HG02759 (cell line): ENCODE measurements around the gene CNTN4.

ENCODE experiments used
- ATAC-seq: cut with Tn5 transposase; IDR thresholded peaks from one replicate; pipeline ENCODE4 v1.9.1; 2021; ENCODE audit warnings: mild to moderate bottlenecking, moderate library complexity; ENCODE audit not compliant: unreplicated experiment

The CNTN4 gene

DNA sequence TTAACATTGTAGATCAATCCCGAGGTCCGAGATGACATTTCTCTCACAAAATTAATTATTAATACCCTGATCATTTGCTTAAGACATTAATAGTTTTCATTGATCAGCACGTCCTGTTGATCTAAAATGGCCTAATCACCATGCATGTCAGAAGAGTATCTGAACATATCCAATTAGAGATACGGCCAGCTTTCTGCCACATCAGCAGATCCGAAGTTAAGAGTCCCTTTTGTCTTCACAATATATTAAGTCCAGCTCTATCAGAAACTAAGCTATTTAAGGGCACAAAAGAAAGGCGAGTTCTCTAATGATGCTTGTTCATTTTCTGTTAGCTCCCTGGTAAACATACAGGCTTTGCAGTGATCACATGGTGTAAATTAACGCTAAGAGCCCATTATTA, 470.3 kb downstream of the CNTN4 start:
- ATAC-seq, result no peak

DNA sequence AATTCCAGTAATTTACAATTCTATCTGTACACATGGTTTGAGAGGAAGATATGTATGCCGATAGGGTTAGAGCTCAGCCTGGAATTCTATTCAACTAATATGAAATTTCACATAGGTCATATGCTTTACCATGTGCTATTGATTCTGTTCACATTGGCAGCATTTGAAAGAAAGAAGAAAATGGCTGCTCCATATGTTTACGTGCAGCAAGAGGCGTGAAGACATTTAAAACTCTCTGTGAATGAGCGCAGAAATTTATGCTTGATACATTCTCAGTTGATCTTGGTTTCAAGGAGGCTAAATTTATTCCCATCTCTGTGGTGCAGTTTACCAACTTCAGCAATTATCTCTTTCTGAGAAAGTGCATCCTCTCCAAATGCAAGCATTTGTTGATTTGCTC, 478.9 kb downstream of the CNTN4 start:
- no peak for ATAC-seq

DNA sequence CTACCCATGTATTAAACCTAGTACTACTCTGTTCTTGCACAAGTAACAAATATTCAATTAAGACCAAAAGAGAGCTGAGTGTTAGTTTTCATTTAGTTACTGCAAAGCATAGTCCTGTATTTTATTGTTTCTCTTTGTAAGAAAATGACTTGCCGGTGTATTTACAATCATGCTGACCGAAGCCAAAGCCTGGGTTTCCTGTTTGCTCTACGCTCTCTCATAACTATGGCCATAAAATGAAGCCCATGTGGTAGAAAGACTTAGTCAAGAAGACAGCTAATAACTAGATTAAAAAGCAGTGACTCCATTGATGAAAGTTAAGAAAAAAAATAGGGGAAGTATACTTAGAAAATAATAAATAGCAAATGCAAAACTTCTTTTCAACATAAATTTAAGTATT, 479.9 kb downstream of the CNTN4 start:
- no peak for ATAC-seq

DNA sequence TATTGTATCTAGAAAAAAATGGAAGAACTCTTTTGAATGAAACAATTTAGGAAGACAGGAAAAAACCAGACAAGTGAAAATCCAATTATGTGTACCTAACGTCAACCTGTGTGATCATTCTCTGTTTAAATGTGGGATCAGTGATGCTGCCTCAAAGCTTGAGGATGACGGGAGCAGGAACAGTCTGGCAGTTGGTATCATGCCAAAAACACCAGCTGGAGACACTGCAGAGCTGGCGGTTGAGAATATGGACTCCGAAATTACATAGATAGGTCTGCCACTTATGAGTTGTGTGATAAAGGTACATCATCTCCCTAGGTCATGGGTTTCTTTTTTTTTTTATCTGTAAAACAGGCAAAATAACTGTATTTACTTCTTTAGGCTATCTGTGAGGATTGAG, 480.5 kb downstream of the CNTN4 start:
- ATAC-seq, result no peak

DNA sequence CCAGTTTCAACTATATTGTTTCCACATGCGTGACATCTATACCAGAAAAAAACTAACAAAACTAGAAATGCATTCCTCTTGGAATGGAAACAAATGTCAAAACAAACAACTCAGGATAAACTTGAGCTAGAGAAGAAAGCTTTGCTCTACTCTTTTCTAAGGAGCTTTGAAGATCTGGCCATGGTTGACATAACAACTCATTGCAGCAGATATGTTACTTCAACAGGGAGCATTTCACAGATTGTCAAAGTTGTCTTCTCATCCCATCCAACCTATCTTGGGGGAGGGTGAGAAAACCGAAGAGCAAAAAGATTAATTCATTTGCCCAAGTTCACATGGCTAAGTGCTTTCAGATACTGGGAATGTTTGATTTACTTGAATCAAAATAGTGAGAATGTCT, 484.4 kb downstream of the CNTN4 start:
- ATAC-seq, result no peak

DNA sequence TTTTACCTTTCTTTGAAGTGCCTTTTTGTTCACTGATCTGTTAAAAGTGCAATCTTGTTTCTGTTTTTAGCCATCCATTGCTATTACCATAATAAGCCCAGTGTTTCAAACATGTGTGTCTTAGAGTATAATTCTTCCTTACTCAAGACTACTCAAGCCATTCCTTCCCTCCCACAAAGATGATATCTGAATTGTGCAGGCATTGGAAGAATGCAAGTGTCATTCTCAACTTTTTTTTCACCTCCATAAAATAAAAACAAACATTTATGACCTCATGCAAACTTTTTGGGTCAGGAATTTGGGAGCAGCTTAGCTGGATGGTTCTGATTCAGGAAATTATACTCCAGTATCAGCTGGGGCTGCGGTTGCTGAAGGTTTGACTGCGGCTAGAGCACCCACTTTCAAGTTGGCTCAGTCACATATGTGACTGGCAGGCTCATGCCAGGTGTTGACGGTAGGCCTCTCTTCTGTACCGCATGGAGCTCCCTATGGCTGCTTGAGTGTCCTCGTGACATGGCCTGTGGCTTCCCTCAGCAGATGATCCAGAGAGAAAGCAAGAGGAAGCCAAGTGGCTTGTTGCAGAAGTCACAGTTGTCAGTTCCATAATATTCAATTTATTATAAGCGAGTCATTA, 490.8 kb downstream of the CNTN4 start:
- no peak for ATAC-seq

DNA sequence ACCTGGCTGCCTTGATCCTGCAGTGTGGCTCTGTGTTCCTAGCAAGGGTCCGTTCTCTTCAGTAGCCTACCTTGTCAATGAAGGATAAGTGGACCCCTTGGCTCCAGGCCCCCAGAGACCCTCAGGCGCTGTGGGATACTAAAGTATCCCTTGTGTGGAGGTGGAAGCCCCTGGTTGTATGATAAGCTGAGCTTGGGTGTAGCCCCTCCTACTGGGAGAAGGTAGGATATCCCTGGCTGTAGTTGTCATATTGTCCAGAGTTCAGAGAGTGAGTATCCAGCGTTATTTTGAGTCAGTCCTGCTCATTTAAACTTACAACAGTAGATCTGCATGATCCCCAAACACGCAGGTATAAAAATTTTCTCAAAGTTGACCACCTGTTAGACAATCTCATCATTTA, 496.8 kb downstream of the CNTN4 start:
- ATAC-seq, result no peak

DNA sequence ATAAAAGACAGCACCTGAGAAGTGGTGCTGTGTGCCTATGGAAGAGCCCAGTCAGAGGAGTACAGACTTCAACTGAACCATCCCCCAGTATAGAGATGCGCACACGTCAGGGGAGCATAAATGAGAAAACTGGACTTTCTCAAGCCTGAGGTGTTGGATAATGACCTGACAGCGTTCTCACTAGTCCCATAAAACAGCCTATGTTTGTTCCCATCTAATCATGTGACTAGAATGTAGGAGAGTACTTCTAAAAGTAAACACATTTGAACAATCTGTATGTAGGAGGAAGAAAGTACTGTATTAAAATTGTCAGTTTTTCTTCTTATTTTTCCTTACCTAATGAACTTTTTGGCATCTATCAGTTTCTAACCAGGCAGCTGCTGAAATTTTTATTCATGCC, 498.9 kb downstream of the CNTN4 start:
- no peak for ATAC-seq

DNA sequence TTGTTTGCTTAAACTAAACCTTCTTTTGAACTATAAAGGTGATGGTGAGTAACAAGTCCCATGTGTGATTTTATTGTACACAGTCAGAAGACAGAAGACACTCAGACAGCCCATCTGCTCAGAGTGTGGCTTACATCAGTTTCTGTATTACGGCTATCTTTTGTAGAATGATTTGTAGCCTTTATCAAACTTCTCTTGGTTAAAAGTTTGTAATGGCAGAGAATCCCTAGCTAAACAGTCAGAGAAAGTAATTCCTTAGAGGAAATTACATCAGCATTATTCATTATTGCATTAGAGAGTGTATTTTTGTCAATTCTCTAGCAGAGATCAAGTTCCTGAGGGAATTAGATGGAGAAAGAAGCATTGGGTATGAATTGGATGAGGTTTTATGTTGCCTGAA, 500.8 kb downstream of the CNTN4 start:
- no peak for ATAC-seq

DNA sequence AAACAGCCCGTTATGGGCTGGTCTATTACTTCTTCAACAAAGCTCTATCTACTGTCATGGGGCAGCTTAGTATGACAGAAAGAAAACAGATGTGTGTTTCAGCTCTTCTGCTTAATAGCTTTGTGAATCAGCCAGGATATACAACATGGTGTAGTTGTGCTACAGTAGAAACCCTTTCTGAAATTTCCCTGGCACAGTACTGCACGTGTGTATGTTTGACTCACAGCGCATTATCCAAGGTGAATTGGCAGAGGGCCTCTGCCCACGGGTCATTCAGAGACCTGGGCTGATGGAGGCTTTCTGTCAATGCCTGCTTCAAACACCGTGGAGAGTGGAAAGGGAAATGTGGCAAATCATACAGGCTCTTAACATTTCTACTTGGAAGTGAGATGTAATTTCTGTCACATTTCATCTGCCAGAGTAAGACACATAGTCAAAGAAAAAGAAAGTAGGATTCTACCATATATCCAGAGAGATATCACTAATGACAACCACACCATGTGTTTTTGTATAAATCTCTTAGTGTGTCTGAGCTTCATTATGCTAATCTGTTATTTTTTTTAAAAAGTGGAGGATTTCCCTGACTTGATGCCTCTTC, 505.1 kb downstream of the CNTN4 start:
- no peak for ATAC-seq

DNA sequence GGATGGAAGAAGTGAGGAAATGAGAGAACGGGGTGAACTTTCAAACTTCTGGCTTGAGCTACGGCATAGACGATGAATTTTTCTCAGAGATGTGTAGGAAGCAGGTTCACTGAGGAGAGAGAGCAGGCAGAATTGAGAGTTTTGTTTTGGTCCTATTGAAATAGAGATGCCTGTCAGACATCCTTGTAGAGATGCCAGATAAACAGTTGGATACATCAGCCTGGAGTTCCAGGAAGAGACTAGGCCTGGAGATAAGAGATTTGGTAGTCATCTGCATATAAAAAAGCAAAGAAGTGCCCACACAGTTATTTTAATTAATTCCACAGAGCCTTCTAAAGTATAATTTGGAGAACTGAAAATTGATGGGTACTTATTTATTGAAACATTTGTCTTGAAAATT, 515.9 kb downstream of the CNTN4 start:
- ATAC-seq, result no peak

DNA sequence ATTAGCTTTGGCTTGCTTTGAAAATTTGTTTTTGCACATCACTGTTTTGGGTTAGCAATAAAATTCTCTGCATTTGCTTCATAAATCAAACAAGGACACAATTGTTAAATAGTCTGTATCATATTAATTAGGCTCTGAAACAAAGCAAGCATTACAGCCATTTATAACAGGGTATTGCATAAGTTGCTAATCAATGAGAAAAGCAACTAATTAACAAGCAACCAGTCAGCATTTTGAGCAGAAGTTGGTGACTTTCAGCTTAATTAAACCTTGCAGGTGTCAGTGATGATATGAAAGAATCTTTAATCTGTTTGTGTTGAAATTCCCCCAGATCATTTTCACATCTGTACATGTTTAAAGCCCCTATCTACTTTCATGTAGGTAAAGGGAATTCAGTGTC, 516.4 kb downstream of the CNTN4 start:
- ATAC-seq, result no peak

DNA sequence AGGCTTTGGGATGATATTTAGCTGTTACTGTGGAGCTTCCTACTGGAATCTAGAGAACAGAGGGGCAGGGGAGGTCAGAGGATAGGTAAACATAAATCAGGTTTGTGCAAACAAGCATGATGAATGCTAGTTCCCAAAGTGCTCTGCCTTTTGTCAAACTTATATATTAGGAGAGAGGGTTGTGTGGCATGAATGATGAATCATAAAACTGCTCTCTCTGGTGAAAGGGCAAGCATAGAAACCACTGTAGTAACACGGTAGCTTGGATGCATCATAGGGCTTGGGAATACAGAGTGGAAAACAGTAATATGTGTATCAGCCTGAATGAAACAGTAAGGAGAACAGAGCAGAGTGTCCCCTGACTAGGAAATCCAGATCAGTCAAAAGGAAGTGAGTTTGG, 524.8 kb downstream of the CNTN4 start:
- ATAC-seq, result no peak

DNA sequence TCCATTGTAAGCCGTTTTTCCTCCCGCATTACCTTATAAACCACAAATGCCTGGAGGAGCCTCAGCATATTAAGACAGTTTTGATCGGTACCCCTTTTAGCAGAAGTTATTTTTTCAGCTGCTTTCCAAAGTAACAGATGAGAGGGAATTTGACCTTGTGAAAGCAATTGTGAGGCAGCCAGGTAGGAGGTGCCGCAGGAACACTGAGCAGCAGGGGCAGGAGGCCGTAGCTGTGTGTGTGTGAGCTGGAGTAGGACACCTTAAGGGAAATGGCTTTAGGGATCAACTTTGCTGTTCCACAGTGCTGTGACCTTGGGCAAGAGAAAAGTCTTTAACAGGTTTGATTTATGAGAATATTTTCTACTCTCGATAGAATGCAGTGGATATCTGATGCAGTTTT, 529.5 kb downstream of the CNTN4 start:
- no peak for ATAC-seq

DNA sequence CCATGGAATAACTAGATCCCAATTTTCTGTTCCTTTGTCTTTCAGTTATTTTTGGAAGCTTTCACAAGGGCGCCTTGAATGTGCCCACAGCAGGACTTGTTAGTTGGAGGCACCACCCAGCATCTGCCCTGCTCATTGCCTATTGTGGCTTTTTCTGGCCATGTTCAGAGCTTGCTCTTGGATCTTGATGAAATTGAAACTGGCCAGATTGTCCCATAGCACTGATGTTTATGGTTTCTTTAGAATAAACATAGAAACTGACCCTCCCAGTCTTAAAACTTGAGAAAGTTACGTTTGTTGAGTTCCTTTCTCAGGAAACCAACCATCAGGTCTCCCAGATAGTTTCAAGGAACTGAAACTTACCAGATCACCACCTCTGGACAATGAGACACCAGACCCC, 536.8 kb downstream of the CNTN4 start:
- ATAC-seq, result no peak

DNA sequence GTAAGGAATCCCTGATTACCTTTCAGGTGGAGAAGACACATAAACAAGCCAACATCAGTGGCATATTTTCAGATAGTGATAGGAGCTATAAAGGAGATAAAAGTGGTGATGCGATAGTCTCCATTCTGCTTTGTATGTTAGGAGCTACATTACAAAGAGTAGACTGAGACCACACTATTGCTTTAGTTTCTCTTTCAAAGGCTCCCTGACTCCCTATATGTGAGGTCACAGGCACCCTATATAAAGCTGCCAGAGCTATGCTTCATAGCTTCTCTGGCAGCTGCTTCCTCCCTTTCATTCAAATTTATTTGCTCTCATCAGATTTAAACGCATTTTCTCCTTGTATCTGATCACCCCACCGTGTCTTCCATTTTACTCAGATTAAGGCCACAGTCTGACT, 544.9 kb downstream of the CNTN4 start:
- ATAC-seq, result no peak

DNA sequence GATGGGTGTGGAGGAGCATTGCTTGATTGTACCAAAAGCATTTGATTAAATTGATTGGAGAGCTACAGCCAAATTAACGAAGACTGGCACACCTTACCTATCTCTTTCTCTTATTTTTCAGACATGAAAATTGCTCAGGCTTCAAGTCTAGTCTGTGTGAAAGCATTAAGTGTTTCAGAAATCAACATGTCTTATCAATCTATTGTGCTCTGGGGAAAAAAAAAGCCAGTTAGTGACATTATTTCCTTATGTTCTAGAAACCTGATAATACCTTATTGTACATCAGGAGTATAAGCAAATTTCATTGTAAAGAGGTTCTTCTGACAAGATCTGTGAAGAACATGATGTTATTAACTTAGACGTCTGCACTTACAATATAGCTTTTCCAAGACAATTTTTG, 546.3 kb downstream of the CNTN4 start:
- no peak for ATAC-seq

DNA sequence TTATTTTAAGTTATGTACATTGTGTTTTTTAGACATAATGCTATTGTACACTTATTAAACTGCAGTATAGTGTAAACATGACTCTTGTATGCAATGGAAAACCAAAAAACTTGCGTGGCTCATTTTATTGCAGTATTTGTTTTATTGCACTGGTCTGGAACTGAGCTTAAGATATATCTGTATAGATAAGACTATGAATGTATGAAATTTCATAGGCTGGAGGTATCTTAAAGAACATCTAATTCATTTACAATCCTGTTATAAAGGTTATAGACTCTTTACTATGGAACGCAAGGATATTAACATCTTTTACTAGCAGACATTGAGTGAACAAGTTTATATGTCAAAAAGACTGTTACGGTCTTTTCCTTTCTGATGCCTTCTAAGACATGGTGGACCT, 552.1 kb downstream of the CNTN4 start:
- no peak for ATAC-seq

DNA sequence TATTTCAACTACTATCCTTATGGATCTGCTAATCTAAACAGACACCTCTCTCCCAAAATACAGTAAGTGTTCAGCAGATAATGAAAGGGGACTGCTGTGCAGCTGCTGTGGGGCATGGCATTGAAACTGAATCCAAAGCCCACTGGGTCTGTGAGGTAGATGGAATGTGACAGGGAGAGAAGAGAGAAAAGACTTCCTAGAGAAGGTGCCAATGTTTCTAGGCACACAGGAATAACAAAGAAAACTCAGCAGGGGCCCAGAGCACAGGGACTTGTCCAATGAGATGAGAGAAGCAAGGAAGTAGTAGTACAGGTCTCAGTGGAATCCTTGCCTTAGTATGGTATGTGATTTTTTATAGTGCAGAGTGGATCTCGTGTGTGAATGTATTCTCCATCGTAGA, 553.7 kb downstream of the CNTN4 start:
- ATAC-seq, result no peak

DNA sequence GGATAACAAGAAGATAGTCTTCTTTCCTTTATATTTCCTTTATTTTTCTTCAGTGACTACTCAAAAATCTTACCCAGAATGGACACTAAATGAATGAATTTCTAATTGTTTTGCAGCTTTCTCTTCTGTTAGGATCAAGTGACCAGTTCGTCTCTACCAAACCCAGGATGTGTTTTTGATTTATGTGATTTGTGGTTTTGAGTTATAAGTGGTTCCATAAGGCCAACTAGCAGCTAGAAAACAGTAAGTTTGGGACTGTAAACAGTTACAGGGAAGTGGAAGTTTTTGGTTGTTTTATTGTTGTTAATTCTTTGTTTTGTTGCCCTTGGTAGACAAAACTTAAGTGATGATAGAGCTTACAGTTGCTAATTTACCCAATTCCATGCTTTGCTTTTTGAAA, 555.0 kb downstream of the CNTN4 start:
- ATAC-seq, result no peak

DNA sequence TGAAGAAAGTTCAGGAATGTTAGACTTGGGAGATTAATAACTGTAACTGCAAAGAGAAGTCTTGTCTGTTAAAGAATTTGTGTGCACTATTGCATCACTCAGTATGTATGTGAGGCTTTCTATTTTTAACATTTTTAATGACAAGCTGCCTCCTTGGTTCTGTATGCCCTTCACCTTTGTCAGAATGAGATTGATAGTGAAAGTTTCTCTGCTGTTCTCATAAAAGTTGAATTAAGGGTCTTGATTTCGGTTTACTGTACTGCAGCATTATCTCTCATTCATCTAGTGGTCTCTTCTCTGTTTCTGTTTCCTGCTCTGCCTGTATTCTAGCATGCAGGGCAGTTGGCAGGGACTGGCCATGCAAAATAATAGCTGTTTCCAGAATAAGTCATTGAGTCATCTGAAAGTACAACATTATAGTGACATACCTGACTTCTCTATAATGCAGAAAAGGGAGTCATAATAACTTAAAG, 556.6 kb downstream of the CNTN4 start:
- no peak for ATAC-seq

DNA sequence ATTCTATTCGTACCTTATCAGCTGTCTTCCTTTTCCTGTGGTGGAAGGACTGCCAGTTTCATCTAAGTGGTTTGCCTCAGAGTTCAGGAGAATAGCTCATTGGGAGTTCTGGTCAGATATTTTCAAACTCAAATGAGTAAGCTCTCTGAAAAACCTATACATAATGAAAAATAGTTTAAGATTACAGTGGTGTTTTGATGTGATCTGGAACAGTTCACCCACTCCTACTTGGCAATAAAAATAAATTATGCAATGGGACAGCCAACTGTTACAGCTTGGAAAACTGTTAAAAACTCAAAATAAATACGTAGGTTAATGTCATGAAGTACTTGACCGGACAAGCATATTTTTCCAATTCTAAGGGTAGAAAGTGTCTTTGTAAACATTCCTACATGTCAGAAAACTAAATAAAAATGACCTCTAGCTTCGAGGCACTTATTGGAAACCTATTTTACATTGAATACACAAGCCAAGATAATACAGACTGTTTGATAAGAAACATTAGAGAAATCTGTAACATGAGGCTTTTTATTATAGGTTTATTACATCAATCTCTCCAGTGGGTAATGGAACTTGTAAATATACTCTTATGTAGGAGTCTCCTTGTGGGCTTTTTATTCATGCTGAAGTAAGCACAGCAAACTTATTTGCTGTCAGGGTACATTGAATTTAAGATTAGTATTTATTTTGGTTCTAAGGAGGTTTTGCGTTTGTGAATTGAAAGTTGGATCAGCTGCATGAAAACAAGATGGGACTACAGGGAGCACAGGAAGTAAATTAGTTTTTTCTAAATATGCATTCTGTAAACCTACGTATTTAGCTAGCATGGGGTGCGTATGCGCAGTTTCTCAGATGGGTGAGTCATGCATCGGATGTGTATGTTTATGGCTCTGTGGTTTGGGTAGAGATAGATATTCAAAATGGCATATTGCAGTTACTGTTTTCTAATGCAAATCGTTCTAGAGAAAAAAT, 558.4 kb downstream of the CNTN4 start:
- ATAC-seq, result no peak
